Left colon (tissue), 2 donors: ENCODE results near the gene KLHL13. TPM values are rescaled to one million over a fixed set of nuclear protein-coding genes. Genes with fewer than 3 reads are reported as not detected.
"Not testable (repeated sequence)": the region's sequence is repeated elsewhere in the genome, so short reads cannot be mapped to it uniquely, and the experiment has no call there.

Experiments
- ATAC-seq: fragments of 200-7000 bp; cut with Tn5 transposase; one replicate; pipeline ENCODE4 v1.9.1; 2020; ENCODE audit warnings: mild to moderate bottlenecking, moderate library complexity
- DNase-seq, 2 donors: peaks; one replicate each; pipeline ENCODE4 v3.0.0-alpha.2; 2020
- intact Hi-C, 2 donors: fragments of 100-400 bp; cut with DNase I in 1 of 2; cut with micrococcal nuclease in 1 of 2; formaldehyde crosslinking; loops; one replicate each; pipeline versions ENCODE4 v1.11.2 to v1.14.0; 2022; cut with DNase I, micrococcal nuclease
- long read RNA-seq: library from polyadenylated mRNA; unstranded; transcript quantifications from one replicate; pipeline ENCODE4 v2.0.0, GENCODE V29; 2021
- total RNA-seq, 2 donors: library from RNA; stranded (reverse); fragmentation: NEBNext Ultra II Directional; extraction: Animal tissue kit (Norgen Biotek cat#: 25700); gene quantifications; one replicate each; pipeline ENCODE4 v1.2.1, GENCODE V29; 2021
- donor health status: DM: no; HTN: no; CAD: no.
- donor health status: DM: yes; HTN: yes; CAD: no.

KLHL13 gene, protein sequence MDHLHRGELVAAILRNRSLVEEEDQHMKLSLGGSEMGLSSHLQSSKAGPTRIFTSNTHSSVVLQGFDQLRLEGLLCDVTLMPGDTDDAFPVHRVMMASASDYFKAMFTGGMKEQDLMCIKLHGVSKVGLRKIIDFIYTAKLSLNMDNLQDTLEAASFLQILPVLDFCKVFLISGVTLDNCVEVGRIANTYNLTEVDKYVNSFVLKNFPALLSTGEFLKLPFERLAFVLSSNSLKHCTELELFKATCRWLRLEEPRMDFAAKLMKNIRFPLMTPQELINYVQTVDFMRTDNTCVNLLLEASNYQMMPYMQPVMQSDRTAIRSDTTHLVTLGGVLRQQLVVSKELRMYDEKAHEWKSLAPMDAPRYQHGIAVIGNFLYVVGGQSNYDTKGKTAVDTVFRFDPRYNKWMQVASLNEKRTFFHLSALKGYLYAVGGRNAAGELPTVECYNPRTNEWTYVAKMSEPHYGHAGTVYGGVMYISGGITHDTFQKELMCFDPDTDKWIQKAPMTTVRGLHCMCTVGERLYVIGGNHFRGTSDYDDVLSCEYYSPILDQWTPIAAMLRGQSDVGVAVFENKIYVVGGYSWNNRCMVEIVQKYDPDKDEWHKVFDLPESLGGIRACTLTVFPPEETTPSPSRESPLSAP
- 1 to 10 TPM; 3.0 to 6.3 TPM for total RNA-seq
- long read RNA-seq, transcript KLHL13-204 (7 exons, 3,256 nt) = major isoform, 6 of 8 reads
- long read RNA-seq, partial matches to known transcripts = 1 of 8 reads
- long read RNA-seq, other reads (novel, unspliced or antisense) = 0 of 8 reads

GRCh38 chrX:118116713-118117550 lies at the start of gene KLHL13:
KLHL13 (minus strand) TSS chrX:118116810; CDS start chrX:118028473, 88,337 bp downstream.
- peak; percentile 33 for DNase-seq
- intact Hi-C loops = no loop called here
- peak; percentile 82 for ATAC-seq

- intact Hi-C loops = no loop called here
- DNase-seq (no peak), ATAC-seq (no peak)
Observed at GRCh38 chrX:118164138-118164537, 47.5 kb upstream of the KLHL13 start.

GRCh38 chrX:118156953-118157608 lies 40.5 kb upstream of the KLHL13 start:
- intact Hi-C loops = no loop called here
- no peak for DNase-seq
- no peak for ATAC-seq

GRCh38 chrX:118156254-118156952 lies 39.8 kb upstream of the KLHL13 start:
- intact Hi-C loops = no loop called here
- ATAC-seq (peak; percentile 96), DNase-seq (no peak)

- ATAC-seq (no peak), DNase-seq (no peak)
- intact Hi-C loops = no loop called here
Observed at GRCh38 chrX:118153270-118153669, 36.7 kb upstream of the KLHL13 start.

GRCh38 chrX:118152721-118153120 lies 36.1 kb upstream of the KLHL13 start:
- DNase-seq = no peak
- intact Hi-C loops = no loop called here

GRCh38 chrX:118148737-118149136 lies 32.1 kb upstream of the KLHL13 start:
- ATAC-seq = no peak
- intact Hi-C loops = no loop called here
- DNase-seq = no peak

More at GRCh38 chrX:118152721-118153120, 36.1 kb upstream of the KLHL13 start:
- ATAC-seq = no peak

GRCh38 chrX:118147771-118148170 lies 31.2 kb upstream of the KLHL13 start:
- intact Hi-C loops, ATAC-seq, DNase-seq: not testable (repeated sequence)

DNA sequence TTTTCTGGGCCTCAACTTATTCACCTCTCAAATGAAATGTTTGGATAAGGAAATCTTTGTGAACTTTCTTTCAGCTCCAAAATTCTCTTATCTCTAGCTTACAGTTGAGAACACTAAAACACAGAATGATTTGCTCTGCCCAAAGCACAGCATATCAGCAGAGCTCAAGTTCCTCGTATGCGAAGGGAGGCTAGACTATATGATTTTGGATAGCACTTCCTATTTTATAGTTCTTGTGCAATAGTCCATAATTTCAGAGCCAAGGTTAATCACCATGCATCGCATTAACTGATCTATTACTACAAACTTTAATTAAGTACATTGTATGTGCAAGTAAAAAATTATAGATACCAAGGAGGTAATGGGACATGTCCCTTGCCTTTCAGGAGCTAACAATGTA lies 27.0 kb upstream of the KLHL13 start:
- peak; percentile 45 for ATAC-seq
- intact Hi-C loops = no loop called here

GRCh38 chrX:118131336-118131735 lies 14.7 kb upstream of the KLHL13 start:
- intact Hi-C loops = no loop called here
- no peak for ATAC-seq
- no peak for DNase-seq

More for the DNA sequence above, 27.0 kb upstream of the KLHL13 start:
- no peak for DNase-seq

- no peak for ATAC-seq
- intact Hi-C loops = no loop called here
- DNase-seq = no peak
Observed at GRCh38 chrX:118129681-118130080, 13.1 kb upstream of the KLHL13 start.

GRCh38 chrX:118128724-118129123 lies 12.1 kb upstream of the KLHL13 start:
- no peak for DNase-seq
- ATAC-seq = no peak
- intact Hi-C loops = no loop called here

DNA sequence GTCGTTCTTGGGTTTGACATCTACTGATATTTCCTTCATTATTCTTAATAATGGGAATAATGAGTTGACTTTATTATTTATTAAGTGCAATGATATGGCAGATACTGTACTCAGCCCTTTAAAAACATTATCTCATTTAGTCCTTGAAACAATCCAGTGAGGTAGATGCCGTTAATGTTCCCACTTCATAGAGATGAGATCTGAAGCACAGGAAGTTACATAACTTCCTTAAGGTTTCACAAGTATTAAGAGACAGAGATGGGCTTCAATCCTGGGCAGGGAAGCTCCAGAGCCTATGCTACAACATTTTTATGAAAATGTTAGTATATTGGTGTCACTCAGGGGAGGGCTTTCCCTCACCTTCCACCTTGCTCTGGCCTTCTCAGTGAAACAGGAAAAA lies 9.7 kb upstream of the KLHL13 start:
- DNase-seq (no peak), ATAC-seq (no peak)
- intact Hi-C loops = no loop called here

DNA sequence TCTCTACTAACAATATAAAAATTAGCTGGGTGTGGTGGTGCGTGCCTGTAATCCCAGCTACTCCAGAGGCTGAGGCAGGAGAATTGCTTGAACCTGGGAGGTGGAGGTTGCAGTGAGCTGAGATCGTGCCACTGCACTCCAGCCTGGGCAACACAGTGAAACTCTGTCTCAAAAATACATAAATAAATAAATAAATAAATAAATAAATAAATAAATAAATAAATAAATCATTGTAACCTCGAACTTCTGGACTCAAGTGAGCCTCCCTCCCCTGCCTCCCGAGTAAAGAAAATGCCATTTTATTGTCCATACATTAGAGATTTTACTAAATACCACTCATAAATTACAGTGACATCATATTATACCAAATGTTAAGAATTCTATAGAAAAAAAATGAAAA lies 7.6 kb upstream of the KLHL13 start:
- intact Hi-C loops, ATAC-seq, DNase-seq: not testable (repeated sequence)

GRCh38 chrX:118117741-118118140 lies 1.1 kb upstream of the KLHL13 start:
- DNase-seq = no peak
- ATAC-seq = peak; percentile 35
- intact Hi-C loops = no loop called here

GRCh38 chrX:118115953-118116712 lies 477 bp downstream of the KLHL13 start:
- ATAC-seq (peak; percentile 69), DNase-seq (peak in 1 of 2 donors; percentile 23)
- intact Hi-C loops = no loop called here

GRCh38 chrX:118114971-118115370 lies 1.6 kb downstream of the KLHL13 start:
- ATAC-seq (no peak), DNase-seq (no peak)
- intact Hi-C loops = no loop called here
